Keratinocyte (primary cell): ENCODE measurements around the gene SUGCT. TPM values are rescaled to one million over a fixed set of nuclear protein-coding genes. Genes with fewer than 3 reads are reported as not detected.

Experiments
- DNase-seq: peaks from one replicate; pipeline ENCODE4 v3.0.0-alpha.2; 2011; ENCODE audit warnings: low read depth, missing footprints, low spot score
- FAIRE-seq: peaks from 2 replicates; lab custom pipeline; 2011; peaks lifted over from hg19 to GRCh38; lab: Jason Lieb, UNC
- H2AFZ ChIP-seq: 2 replicates; pipeline ENCODE4 v1.6.0; 2012; ENCODE audit warnings: low read length, control low read depth, inconsistent platforms; ENCODE audit not compliant: control insufficient read depth
- H3K27ac ChIP-seq: 2 replicates; pipeline ENCODE4 v1.5.1; 2011; ENCODE audit warnings: low read length; ENCODE audit not compliant: control insufficient read depth, insufficient read depth
- H3K27me3 ChIP-seq: 3 replicates; pipeline ENCODE4 v1.6.0; 2011; ENCODE audit warnings: low read length; ENCODE audit not compliant: control insufficient read depth, insufficient read depth; ENCODE audit errors: extremely low read depth
- H3K36me3 ChIP-seq, 2 experiments: 2 replicates in 1 of 2; 3 replicates in 1 of 2; pipeline ENCODE4 v1.5.1; 2011; ENCODE audit warnings: low read length in 2 of 2, mild to moderate bottlenecking in 1 of 2; ENCODE audit not compliant: control insufficient read depth in 2 of 2, insufficient read depth in 2 of 2; ENCODE audit errors: extremely low read depth in 1 of 2
- H3K4me1 ChIP-seq: 3 replicates; pipeline ENCODE4 v1.5.1; 2011; ENCODE audit warnings: low read length; ENCODE audit not compliant: control insufficient read depth, insufficient read depth; ENCODE audit errors: extremely low read depth
- H3K4me2 ChIP-seq: 3 replicates; pipeline ENCODE4 v1.6.0; 2011; ENCODE audit warnings: low read depth, low read length; ENCODE audit not compliant: control insufficient read depth, insufficient read depth; ENCODE audit errors: extremely low read depth
- H3K4me3 ChIP-seq, 3 experiments: fragments of 200-600 bp in 1 of 3; sonication (generic) in 1 of 3; 2 replicates in 2 of 3; 3 replicates in 1 of 3; pipeline ENCODE4 v1.5.1; 2011 to 2016; ENCODE audit warnings: low read length in 3 of 3, mild to moderate bottlenecking in 3 of 3, control low read depth in 2 of 3, inconsistent platforms in 1 of 3, low read depth in 1 of 3, mixed read lengths in 1 of 3, mixed run types in 1 of 3, moderate library complexity in 1 of 3; ENCODE audit not compliant: control insufficient read depth in 2 of 3, insufficient read depth in 2 of 3; ENCODE audit errors: extremely low read depth in 1 of 3
- H3K79me2 ChIP-seq: 2 replicates; pipeline ENCODE4 v1.6.0; 2012; ENCODE audit warnings: low read length; ENCODE audit not compliant: control insufficient read depth, insufficient read depth
- H3K9ac ChIP-seq: 3 replicates; pipeline ENCODE4 v1.6.0; 2011; ENCODE audit warnings: low read length; ENCODE audit not compliant: control insufficient read depth, insufficient read depth; ENCODE audit errors: extremely low read depth
- H3K9me1 ChIP-seq: 3 replicates; pipeline ENCODE4 v1.6.0; 2011; ENCODE audit warnings: low read length; ENCODE audit not compliant: control insufficient read depth, insufficient read depth; ENCODE audit errors: extremely low read depth
- H3K9me3 ChIP-seq: 2 replicates; pipeline ENCODE4 v1.5.1; 2012; ENCODE audit warnings: low read depth, low read length; ENCODE audit not compliant: control insufficient read depth
- H4K20me1 ChIP-seq: 3 replicates; pipeline ENCODE4 v1.6.0; 2011; ENCODE audit warnings: low read length; ENCODE audit not compliant: control insufficient read depth, insufficient read depth; ENCODE audit errors: extremely low read depth
- EZH2 ChIP-seq: IDR thresholded peaks from one replicate; pipeline ENCODE4 v1.6.1; 2012; ENCODE audit warnings: inconsistent platforms, mild to moderate bottlenecking, low read length, moderate library complexity
- dilution Hi-C: fragments of 300-500 bp; cut with MboI; formaldehyde crosslinking; loops from one replicate; pipeline ENCODE4 v1.7.0; 2020; ENCODE audit warnings: low sequenced_read_pairs; ENCODE audit not compliant: extremely low pct_ligation_motif_present
- polyA plus RNA-seq, 5 experiments: library from polyadenylated mRNA; depleted of rRNA in 3 of 5; stranded (reverse) in 3 of 5; stranded (forward) in 1 of 5; unstranded in 1 of 5; fragments of >200 nt; gene quantifications; 1 replicate in 1 of 5; 2 replicates in 3 of 5; 3 replicates in 1 of 5; pipeline versions ENCODE4 v1.2.1 to v1.2.3, GENCODE V29; 2011 to 2012; ENCODE audit warnings: missing spikeins in 2 of 5, low read depth in 1 of 5, low replicate concordance in 1 of 5
- TF ChIP-seq, protein P1 (sequence below), 3 experiments: IDR thresholded peaks in 1 of 3; conservative IDR thresholded peaks in 1 of 3; optimal IDR thresholded peaks in 1 of 3; 2 replicates in 2 of 3; 3 replicates in 1 of 3; pipeline versions ENCODE3 to v1.5.1; 2011; ENCODE audit warnings: low read length in 3 of 3, mild to moderate bottlenecking in 3 of 3, moderate library complexity in 2 of 3, control low read depth in 1 of 3, inconsistent platforms in 1 of 3; ENCODE audit not compliant: insufficient read depth in 2 of 3; ENCODE audit errors: extremely low read depth in 1 of 3

Gene SUGCT
- polyA plus RNA-seq, 1 donor (not counting 4 experiments of a cell fraction or from before 2014, with no cell fraction given): 134 TPM

DNA sequence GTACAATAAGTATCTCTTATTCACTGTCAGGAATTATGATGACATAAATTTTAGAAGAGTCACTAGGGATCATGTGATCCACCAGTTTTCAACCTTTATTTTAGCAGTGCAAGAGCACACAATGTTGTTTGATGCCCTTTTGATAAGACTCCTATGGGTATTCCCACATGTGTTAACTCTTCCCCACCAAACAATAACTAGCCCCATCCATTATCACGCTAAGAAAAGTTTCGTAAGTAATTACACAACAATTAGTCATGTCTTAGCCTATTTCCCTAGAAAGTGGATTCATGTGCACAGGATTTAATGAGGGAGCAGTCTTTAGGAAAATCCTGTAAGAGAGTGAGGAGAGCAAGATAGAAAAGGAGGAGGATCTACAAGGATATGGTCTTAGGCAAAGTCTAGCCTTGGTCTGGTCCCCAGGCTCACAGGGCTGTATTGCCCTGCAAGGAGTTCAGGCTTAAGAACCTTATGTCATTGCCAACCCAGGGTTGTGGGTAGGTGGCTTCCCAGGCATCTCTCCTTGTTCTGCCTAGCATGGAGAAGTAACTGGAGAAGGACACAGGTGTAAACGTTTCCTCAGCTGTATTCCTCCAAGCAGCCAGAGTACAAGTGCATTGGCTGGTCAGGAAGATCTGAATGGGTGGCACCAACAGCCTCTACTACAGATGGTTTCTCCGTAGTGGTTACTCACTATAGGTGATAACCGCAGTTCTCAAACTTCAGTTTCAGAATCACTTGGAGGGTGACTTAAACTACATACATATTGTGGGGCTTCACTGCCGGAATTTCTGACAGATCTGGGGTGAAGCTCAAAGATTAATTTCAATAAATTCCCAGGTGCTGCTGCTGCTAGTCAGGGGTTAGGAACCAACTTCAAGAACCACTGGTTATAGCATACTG is 574.5 kb downstream of the SUGCT start:
- Histone ChIP-seq H3K4me1 (peaks cover 36% of the 10 kb centered on the region), H3K79me2 (no peaks in the 10 kb centered on the region), H3K27me3 (no peaks in the 10 kb centered on the region), H4K20me1 (no peaks in the 10 kb centered on the region), H3K4me2 (no peak overlapping the region), H2AFZ (no peak overlapping the region), H3K4me3 (no peak overlapping the region), H3K36me3 (no peaks in the 10 kb centered on the region), H3K9me1 (no peaks in the 10 kb centered on the region), H3K9me3 (no peaks in the 10 kb centered on the region), H3K9ac (no peak overlapping the region), H3K27ac (peak overlapping the region; percentile 37)
- DNase-seq (peak; percentile 28), FAIRE-seq (peak; percentile 46)
- no peak for TF ChIP-seq EZH2
- TF ChIP-seq, protein P1, sequence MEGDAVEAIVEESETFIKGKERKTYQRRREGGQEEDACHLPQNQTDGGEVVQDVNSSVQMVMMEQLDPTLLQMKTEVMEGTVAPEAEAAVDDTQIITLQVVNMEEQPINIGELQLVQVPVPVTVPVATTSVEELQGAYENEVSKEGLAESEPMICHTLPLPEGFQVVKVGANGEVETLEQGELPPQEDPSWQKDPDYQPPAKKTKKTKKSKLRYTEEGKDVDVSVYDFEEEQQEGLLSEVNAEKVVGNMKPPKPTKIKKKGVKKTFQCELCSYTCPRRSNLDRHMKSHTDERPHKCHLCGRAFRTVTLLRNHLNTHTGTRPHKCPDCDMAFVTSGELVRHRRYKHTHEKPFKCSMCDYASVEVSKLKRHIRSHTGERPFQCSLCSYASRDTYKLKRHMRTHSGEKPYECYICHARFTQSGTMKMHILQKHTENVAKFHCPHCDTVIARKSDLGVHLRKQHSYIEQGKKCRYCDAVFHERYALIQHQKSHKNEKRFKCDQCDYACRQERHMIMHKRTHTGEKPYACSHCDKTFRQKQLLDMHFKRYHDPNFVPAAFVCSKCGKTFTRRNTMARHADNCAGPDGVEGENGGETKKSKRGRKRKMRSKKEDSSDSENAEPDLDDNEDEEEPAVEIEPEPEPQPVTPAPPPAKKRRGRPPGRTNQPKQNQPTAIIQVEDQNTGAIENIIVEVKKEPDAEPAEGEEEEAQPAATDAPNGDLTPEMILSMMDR (optimal IDR thresholded peaks at IDR 0.05 in 1 of 3, IDR thresholded peaks at IDR 0.05 in 1 of 3, conservative IDR thresholded peaks at IDR 0.05 in 1 of 3; ENCODE audit: extremely low read depth in 1 of 3, insufficient read depth in 2 of 3, low read length in 3 of 3): no peak
- dilution Hi-C loops: no loop called here

DNA sequence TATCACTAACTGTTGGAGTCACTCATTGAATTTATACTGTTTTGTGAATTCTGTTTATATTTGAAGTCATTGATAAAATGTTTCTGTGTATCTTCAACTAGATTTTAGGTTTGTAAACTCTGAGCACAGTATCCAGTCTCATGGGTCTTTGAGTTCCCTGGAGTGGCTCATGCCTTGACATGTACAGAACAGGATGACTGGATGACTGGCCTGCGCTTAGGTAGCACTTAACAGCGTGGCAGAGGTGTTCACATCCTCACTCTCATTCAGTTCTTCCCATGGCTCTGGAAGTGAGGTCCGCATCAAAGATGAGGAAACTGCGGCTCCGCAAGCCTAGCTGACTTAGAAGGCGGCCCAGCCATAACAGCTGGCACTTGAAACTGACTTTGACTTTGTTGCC is 576.9 kb downstream of the SUGCT start:
- Histone ChIP-seq H2AFZ (peak overlapping the region; percentile 63), H3K27ac (peak overlapping the region; percentile 32), H3K27me3 (no peaks in the 10 kb centered on the region), H3K4me1 (peaks cover 36% of the 10 kb centered on the region), H3K4me2 (peak overlapping the region; percentile 44), H3K79me2 (no peaks in the 10 kb centered on the region), H3K9me1 (no peaks in the 10 kb centered on the region), H3K9me3 (no peaks in the 10 kb centered on the region), H4K20me1 (no peaks in the 10 kb centered on the region), H3K4me3 (no peak overlapping the region), H3K36me3 (no peaks in the 10 kb centered on the region), H3K9ac (no peak overlapping the region)
- peak; percentile 100 for FAIRE-seq
- dilution Hi-C loops: no loop called here
- TF ChIP-seq, protein P1 (optimal IDR thresholded peaks at IDR 0.05 in 1 of 3, IDR thresholded peaks at IDR 0.05 in 1 of 3, conservative IDR thresholded peaks at IDR 0.05 in 1 of 3; ENCODE audit: extremely low read depth in 1 of 3, insufficient read depth in 2 of 3, low read length in 3 of 3): no peak
- TF ChIP-seq EZH2: no peak
- peak; percentile 33 for DNase-seq
